Fibroblast of the aortic adventitia (primary cell): ENCODE measurements around the gene PTPN7. TPM values are rescaled to one million over a fixed set of nuclear protein-coding genes. Genes with fewer than 3 reads are reported as not detected.
"Not testable (repeated sequence)": the region's sequence is repeated elsewhere in the genome, so short reads cannot be mapped to it uniquely, and the experiment has no call there.

Experiments
- DNase-seq: peaks from one replicate; pipeline ENCODE4 v3.0.0-alpha.2; 2010; ENCODE audit warnings: low read depth
- H3K4me3 ChIP-seq: 2 replicates; pipeline ENCODE4 v1.5.1; 2011; ENCODE audit warnings: low read depth, mild to moderate bottlenecking, control low read depth, low read length, moderate library complexity
- total RNA-seq: library from RNA; depleted of rRNA; stranded (reverse); fragments of >200 nt; gene quantifications from 2 replicates; pipeline ENCODE4 v1.2.3, GENCODE V29; 2012; ENCODE audit warnings: low replicate concordance
- TF ChIP-seq, protein P1 (sequence below): IDR thresholded peaks from 2 replicates; pipeline ENCODE4 v1.5.1; 2011; ENCODE audit warnings: mild to moderate bottlenecking, low read length, control low read depth, inconsistent platforms; ENCODE audit not compliant: insufficient read depth

The PTPN7 gene
- total RNA-seq, 1 donor: not detected

- DNase-seq: no peak
- TF ChIP-seq, protein P1, sequence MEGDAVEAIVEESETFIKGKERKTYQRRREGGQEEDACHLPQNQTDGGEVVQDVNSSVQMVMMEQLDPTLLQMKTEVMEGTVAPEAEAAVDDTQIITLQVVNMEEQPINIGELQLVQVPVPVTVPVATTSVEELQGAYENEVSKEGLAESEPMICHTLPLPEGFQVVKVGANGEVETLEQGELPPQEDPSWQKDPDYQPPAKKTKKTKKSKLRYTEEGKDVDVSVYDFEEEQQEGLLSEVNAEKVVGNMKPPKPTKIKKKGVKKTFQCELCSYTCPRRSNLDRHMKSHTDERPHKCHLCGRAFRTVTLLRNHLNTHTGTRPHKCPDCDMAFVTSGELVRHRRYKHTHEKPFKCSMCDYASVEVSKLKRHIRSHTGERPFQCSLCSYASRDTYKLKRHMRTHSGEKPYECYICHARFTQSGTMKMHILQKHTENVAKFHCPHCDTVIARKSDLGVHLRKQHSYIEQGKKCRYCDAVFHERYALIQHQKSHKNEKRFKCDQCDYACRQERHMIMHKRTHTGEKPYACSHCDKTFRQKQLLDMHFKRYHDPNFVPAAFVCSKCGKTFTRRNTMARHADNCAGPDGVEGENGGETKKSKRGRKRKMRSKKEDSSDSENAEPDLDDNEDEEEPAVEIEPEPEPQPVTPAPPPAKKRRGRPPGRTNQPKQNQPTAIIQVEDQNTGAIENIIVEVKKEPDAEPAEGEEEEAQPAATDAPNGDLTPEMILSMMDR: no peak
Measured at GRCh38 chr1:202198366-202198724, 37.9 kb upstream of the PTPN7 start.

GRCh38 chr1:202197653-202198365 is 37.4 kb upstream of the PTPN7 start:
- TF ChIP-seq, protein P1: no peak
- H3K4me3 ChIP-seq: no peak overlapping the region
- DNase-seq: no peak

More at GRCh38 chr1:202198366-202198724, 37.9 kb upstream of the PTPN7 start:
- no peak overlapping the region for H3K4me3 ChIP-seq

DNA sequence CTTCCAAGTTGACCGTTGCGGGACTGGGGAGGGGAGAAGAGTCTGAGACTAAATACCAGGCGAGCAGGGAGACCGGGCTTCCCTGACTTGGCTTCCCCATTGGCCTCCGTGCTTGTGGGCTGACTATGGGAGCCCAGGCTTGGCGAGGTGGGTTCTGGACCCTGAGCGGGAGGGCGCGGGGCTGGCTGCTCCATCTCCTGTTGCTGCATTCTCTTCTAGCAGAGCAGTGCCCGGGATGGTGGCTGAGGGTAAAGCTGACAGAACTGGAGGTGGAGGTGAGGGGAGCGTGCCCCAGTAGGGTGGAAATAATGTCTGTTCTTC is 33.9 kb upstream of the PTPN7 start:
- TF ChIP-seq, protein P1: no peak
- DNase-seq: no peak
- no peak overlapping the region for H3K4me3 ChIP-seq

DNA sequence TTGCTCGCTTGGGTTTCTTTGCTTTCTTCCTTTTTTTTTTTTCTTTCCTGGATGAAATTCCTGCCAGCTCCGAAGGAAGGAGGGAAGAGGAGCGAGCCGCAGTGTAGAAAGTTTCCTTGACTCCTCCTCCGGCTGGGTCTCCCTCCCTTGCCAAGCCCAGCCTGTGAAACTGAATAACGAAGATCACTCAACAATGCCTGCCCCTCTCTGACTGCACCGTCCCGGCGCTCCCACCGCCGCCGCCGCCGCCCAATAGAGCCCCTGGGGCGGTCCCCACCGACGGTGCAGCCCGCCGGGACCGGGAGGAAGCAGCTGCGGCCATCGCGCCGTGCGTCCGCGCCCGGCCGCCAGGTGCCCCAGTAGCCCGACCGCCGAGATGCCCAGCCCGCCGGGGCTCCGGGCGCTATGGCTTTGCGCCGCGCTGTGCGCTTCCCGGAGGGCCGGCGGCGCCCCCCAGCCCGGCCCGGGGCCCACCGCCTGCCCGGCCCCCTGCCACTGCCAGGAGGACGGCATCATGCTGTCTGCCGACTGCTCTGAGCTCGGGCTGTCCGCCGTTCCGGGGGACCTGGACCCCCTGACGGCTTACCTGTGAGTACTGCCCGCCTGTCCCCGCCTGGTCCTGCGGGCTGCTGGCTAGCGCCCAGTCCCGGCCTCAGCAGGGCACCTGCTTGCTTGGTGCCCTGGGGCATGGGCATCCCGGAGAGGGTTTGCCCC is 33.4 kb upstream of the PTPN7 start, which contains the start of gene LGR6:
TSS of gene LGR6 (plus strand) at position 186 of the 714 bp plus-strand sequence. CDS start at position 377, 191 bp downstream.
- TF ChIP-seq, protein P1: no peak
- DNase-seq: no peak
- no peak within 1 kb of the TSS for H3K4me3 ChIP-seq

- TF ChIP-seq, protein P1: peak; percentile 94
- no peak overlapping the region for H3K4me3 ChIP-seq
- peak; percentile 49 for DNase-seq
Measured at GRCh38 chr1:202192770-202193613, 32.6 kb upstream of the PTPN7 start.

DNA sequence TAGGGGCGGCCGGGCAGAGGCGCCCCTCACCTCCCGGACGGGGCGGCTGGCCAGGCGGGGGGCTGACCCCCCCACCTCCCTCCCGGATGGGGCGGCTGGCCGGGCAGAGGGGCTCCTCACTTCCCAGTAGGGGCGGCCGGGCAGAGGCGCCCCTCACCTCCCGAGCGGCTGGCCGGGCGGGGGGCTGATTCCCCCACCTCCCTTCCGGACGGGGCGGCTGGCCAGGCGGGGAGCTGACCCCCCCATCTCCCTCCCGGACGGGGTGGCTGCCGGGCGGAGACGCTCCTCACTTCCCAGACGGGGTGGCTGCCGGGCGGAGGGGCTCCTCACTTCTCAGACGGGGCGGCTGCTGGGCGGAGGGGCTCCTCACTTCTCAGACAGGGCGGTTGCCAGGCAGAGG is 31.0 kb upstream of the PTPN7 start:
- H3K4me3 ChIP-seq, DNase-seq: not testable (repeated sequence)
